HG02798 (cell line): ENCODE data around the gene TRIP4.
"Not testable (repeated sequence)": the region's sequence is repeated elsewhere in the genome, so short reads cannot be mapped to it uniquely, and the experiment has no call there.

ENCODE experiments used
- ATAC-seq: cut with Tn5 transposase; IDR thresholded peaks from one replicate; pipeline ENCODE4 v1.9.1; 2021; ENCODE audit warnings: mild to moderate bottlenecking; ENCODE audit not compliant: unreplicated experiment, poor library complexity

TRIP4 gene

GRCh38 chr15:64476550-64476949 is 88.9 kb downstream of the TRIP4 start:
- ATAC-seq = no peak

GRCh38 chr15:64478863-64479262 is 91.2 kb downstream of the TRIP4 start:
- no peak for ATAC-seq

GRCh38 chr15:64480891-64481290 is 93.3 kb downstream of the TRIP4 start:
- ATAC-seq = no peak

GRCh38 chr15:64483749-64484148 is 96.1 kb downstream of the TRIP4 start:
- no peak for ATAC-seq

GRCh38 chr15:64485796-64486195 is 98.2 kb downstream of the TRIP4 start:
- no peak for ATAC-seq

- ATAC-seq = no peak
These were observed 103.1 kb downstream of the TRIP4 start for GRCh38 chr15:64490598-64491259.

- no peak for ATAC-seq
These were observed 106.0 kb downstream of the TRIP4 start for GRCh38 chr15:64493641-64494040.

GRCh38 chr15:64495968-64496367 is 108.3 kb downstream of the TRIP4 start:
- ATAC-seq = not testable (repeated sequence)

GRCh38 chr15:64500695-64501395 is 113.2 kb downstream of the TRIP4 start:
- no peak for ATAC-seq

GRCh38 chr15:64501396-64501715 is 113.7 kb downstream of the TRIP4 start:
- no peak for ATAC-seq

- ATAC-seq = no peak
These were observed 114.5 kb downstream of the TRIP4 start for GRCh38 chr15:64502151-64502550.

- ATAC-seq = no peak
These were observed 114.9 kb downstream of the TRIP4 start for GRCh38 chr15:64502551-64502950.

- ATAC-seq = no peak
These were observed 115.6 kb downstream of the TRIP4 start for GRCh38 chr15:64503197-64503596.

GRCh38 chr15:64503640-64504039 is 116.0 kb downstream of the TRIP4 start:
- ATAC-seq = no peak
